Gastrocnemius medialis (tissue), 4 donors: ENCODE measurements around the gene INAFM2. TPM values are rescaled to one million over a fixed set of nuclear protein-coding genes. Genes with fewer than 3 reads are reported as not detected.

Source experiments
- ATAC-seq, 2 donors: fragments of 150-250 bp; one replicate each; pipeline ENCODE4 v1.9.1; 2016
- DNase-seq, 2 donors: peaks; one replicate each; pipeline ENCODE4 v3.0.0-alpha.2; 2019
- H3K27ac ChIP-seq, 4 donors: fragments of 200-600 bp; sonication (generic); 1 replicate in 1 of 4; 2 replicates in 3 of 4; pipeline ENCODE4 v1.5.1; 2016 to 2018; ENCODE audit warnings: mild to moderate bottlenecking in 2 of 4, moderate library complexity in 1 of 4
- H3K27me3 ChIP-seq, 3 donors: fragments of 200-600 bp; sonication (generic) in 2 of 3; 1 replicate in 1 of 3; 2 replicates in 2 of 3; pipeline versions ENCODE4 v1.5.1 to v1.6.0; 2016 to 2019; ENCODE audit warnings: mild to moderate bottlenecking in 1 of 3, moderate library complexity in 1 of 3
- H3K36me3 ChIP-seq, 2 donors: fragments of 200-600 bp; sonication (generic) in 1 of 2; one replicate each; pipeline ENCODE4 v1.5.1; 2017 to 2018
- H3K4me1 ChIP-seq, 2 donors: fragments of 200-600 bp; sonication (generic) in 1 of 2; one replicate each; pipeline ENCODE4 v1.5.1; 2016 to 2017; ENCODE audit warnings: mild to moderate bottlenecking in 2 of 2
- H3K4me3 ChIP-seq, 4 donors: fragments of 200-600 bp; sonication (generic) in 3 of 4; 1 replicate in 1 of 4; 2 replicates in 3 of 4; pipeline ENCODE4 v1.5.1; 2016 to 2019; ENCODE audit warnings: mild to moderate bottlenecking in 2 of 4
- H3K9me3 ChIP-seq, 3 donors: fragments of 200-600 bp; sonication (generic) in 2 of 3; 1 replicate in 1 of 3; 2 replicates in 2 of 3; pipeline ENCODE4 v1.5.1; 2016 to 2019
- POLR2A ChIP-seq, 2 donors: fragments of 450-650 bp; IDR thresholded peaks; one replicate each; pipeline ENCODE4 v1.6.1; 2017; ENCODE audit warnings: antibody characterized with exemption in 2 of 2, mild to moderate bottlenecking in 2 of 2, moderate library complexity in 2 of 2
- in situ Hi-C, 4 donors: fragments of 200-750 bp; cut with MboI; loops; one replicate each; pipeline versions ENCODE4 v1.15.0 to v1.8.0; 2017; ENCODE audit warnings: low sequenced_read_pairs in 4 of 4
- intact Hi-C: fragments of 100-400 bp; cut with DNase I; formaldehyde crosslinking; loops from one replicate; pipeline ENCODE4 v1.15.1; 2023; ENCODE audit warnings: low total_unique reads
- total RNA-seq, 4 donors: library from RNA; depleted of rRNA; stranded (reverse); fragments of >200 nt; gene quantifications; one replicate each; pipeline versions ENCODE4 v1.1.0 to v1.2.3, GENCODE V29; 2016
- TF ChIP-seq, protein P1 (sequence below), 5 experiments: fragments of 450-650 bp in 3 of 5; fragments of 200-600 bp in 2 of 5; sonication (generic) in 2 of 5; IDR thresholded peaks in 4 of 5; conservative IDR thresholded peaks in 1 of 5; 1 replicate in 4 of 5; 2 replicates in 1 of 5; pipeline ENCODE4 v1.5.1; 2016 to 2019; ENCODE audit warnings: antibody characterized with exemption in 5 of 5, mild to moderate bottlenecking in 3 of 5, moderate library complexity in 3 of 5

Gene INAFM2
- total RNA-seq, 4 donors from 2014 or later = 17.2 to 28.1 (median 17.7) TPM

DNA sequence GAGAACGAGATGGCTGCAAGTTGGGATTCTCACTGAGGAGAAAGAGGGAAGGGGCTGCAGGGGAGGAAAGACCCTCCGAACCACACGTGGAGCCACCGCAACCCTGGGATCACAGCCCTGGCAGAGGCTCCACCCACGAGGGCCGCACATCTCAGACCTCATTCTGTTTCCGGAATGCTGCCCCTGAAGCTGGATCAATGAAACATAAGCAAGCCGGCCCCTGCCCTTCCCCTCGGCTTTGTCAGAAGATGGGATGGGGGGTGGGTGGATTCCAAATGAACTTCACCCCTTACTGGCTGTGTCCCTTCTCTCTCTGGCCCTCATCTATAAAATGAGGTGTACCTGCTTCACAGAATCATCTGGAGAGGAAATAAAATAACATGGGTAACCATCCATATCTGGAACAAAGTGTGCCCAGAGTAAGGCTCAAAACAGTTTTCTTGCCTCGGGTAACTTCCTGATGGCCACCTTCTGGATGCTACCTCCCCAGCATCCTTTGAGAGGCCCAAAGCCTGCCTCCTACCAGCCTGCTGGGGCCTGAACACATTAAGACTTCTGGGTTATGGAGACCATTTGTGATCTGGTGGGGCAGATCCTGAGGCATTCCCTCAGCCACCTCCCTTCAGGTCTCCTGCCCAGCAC lies 21.9 kb downstream of the INAFM2 start:
- intact Hi-C loops = loop anchor here (1.0 kb wide), 1 partner anchor 22 kb away; no protein-coding TSS in a partner anchor
- DNase-seq = no peak
- H3K27me3 ChIP-seq = no peaks in the 10 kb centered on the region
- in situ Hi-C loops = loop anchor here in 1 of 4 donors (10.0 kb wide), 1 partner anchor 79 kb away; no protein-coding TSS in a partner anchor
- H3K27ac ChIP-seq = no peak overlapping the region
- ATAC-seq = no peak
- no peaks in the 10 kb centered on the region for H3K9me3 ChIP-seq
- no peaks in the 10 kb centered on the region for H3K36me3 ChIP-seq
- H3K4me3 ChIP-seq = no peak overlapping the region
- H3K4me1 ChIP-seq = peaks cover 13 to 19% of the 10 kb centered on the region in 2 donors
- TF ChIP-seq, protein P1, sequence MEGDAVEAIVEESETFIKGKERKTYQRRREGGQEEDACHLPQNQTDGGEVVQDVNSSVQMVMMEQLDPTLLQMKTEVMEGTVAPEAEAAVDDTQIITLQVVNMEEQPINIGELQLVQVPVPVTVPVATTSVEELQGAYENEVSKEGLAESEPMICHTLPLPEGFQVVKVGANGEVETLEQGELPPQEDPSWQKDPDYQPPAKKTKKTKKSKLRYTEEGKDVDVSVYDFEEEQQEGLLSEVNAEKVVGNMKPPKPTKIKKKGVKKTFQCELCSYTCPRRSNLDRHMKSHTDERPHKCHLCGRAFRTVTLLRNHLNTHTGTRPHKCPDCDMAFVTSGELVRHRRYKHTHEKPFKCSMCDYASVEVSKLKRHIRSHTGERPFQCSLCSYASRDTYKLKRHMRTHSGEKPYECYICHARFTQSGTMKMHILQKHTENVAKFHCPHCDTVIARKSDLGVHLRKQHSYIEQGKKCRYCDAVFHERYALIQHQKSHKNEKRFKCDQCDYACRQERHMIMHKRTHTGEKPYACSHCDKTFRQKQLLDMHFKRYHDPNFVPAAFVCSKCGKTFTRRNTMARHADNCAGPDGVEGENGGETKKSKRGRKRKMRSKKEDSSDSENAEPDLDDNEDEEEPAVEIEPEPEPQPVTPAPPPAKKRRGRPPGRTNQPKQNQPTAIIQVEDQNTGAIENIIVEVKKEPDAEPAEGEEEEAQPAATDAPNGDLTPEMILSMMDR (IDR thresholded peaks at IDR 0.05 in 4 of 5, conservative IDR thresholded peaks at IDR 0.05 in 1 of 5) = no peak
- no peak for TF ChIP-seq POLR2A (IDR thresholded peaks at IDR 0.05)

DNA sequence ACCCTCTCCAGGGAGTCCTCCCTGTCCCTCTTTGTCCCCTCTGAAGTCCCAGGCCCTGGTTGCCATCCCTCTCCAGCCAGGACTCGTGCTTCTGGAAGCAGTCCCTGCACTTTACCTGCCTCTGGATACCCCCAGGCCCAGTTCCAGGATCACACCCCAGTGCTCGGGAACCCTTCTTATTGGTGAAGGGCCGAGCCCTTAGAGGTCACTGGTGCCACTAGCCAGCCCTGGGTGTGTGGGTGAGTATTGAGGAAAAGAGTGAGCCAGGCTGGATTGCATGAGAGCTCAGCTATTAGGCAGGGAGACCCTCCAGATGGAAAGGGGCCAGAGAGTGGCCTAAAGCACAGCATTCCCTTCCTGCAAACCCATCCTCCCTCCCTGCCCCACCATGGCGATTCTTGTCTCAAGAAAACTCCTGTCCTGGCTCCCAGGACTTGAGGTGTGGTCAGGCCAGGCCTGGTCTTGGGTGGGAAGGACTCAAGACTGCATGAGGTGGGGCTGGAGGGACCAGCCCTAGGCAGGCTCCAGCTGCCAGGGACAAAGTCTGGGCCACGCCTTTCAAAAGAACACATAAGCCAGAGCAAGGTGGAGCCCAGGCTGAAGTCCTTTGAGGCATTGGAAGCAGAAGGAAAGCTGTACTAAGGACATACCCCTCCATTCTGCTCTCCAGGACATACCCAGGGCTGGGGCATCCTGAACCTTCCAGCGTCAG lies 22.5 kb downstream of the INAFM2 start:
- Histone ChIP-seq H3K27ac (no peak overlapping the region), H3K9me3 (no peaks in the 10 kb centered on the region), H3K27me3 (no peaks in the 10 kb centered on the region), H3K36me3 (no peaks in the 10 kb centered on the region), H3K4me1 (peaks cover 7 to 13% of the 10 kb centered on the region in 2 donors), H3K4me3 (no peak overlapping the region)
- no peak for DNase-seq
- TF ChIP-seq, protein P1 (IDR thresholded peaks at IDR 0.05 in 4 of 5, conservative IDR thresholded peaks at IDR 0.05 in 1 of 5) = no peak
- no peak for TF ChIP-seq POLR2A (IDR thresholded peaks at IDR 0.05)
- no peak for ATAC-seq
- in situ Hi-C loops (loop anchor here in 1 of 4 donors (10.0 kb wide), 1 partner anchor 79 kb away; no protein-coding TSS in a partner anchor), intact Hi-C loops (loop anchor here (1.0 kb wide), 1 partner anchor 21 kb away; no protein-coding TSS in a partner anchor)

DNA sequence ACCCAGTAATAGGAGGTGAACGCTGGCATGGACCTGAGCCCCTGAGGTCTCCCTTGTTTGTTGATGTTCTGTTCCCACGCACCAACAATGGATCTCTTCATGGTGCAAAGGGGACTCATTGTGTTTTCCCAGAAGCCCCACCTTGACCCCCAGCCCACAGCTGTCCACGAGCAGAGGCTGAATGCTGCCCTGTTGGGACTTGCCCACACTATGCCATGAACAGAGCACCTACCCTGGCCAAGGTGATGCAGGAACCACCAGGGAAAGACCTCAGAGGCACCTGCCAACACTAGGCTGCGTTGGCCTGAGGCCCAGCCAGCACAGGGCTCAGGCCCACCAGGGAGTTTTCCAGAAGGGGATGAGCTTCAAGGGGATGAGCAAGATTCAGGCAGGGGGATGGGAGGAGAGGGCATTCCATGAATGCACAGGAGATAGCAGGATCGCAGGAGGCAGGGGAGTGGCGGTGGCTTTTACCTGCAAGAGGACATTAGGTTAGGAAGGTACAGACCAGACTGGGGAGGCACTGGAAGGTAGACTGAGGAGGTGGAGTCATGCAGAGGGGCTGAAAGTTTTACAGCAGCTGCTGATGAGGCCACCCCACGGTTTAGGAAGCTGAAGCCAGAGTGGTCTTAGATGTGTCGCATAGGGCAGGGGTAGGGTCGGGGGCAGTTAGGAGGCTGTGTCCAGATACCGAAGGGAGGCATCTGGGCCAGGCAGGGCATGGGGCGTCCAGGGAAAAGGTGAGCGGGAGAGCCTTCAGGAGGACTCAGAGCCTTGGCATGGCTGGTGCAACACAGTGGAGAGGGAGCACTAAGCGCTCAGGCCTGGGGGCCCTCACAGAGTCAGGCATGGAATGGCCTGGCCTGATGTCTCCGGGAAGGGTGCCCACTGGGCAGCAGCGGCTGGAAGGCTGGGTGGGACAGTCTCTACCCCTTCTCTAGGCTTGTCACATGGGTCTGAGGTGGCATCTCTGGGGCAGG lies 23.4 kb downstream of the INAFM2 start:
- intact Hi-C loops (no loop called here), in situ Hi-C loops (loop anchor here in 1 of 4 donors (10.0 kb wide), 1 partner anchor 78 kb away; no protein-coding TSS in a partner anchor)
- Histone ChIP-seq H3K27me3 (no peaks in the 10 kb centered on the region), H3K27ac (no peak overlapping the region), H3K4me1 (peaks cover 0 to 5% of the 10 kb centered on the region in 2 donors), H3K36me3 (no peaks in the 10 kb centered on the region), H3K4me3 (no peak overlapping the region), H3K9me3 (no peaks in the 10 kb centered on the region)
- DNase-seq (no peak), ATAC-seq (no peak)
- TF ChIP-seq POLR2A (IDR thresholded peaks at IDR 0.05) = no peak
- TF ChIP-seq, protein P1 (IDR thresholded peaks at IDR 0.05 in 4 of 5, conservative IDR thresholded peaks at IDR 0.05 in 1 of 5) = no peak
